ENCODE data around the gene FOXD2. TPM values are rescaled to one million over a fixed set of nuclear protein-coding genes. Genes with fewer than 3 reads are reported as not detected.

Gene FOXD2
- polyA plus RNA-seq, 3 donors, result 0.03 to 0.11 TPM; not detected in 1

DNA sequence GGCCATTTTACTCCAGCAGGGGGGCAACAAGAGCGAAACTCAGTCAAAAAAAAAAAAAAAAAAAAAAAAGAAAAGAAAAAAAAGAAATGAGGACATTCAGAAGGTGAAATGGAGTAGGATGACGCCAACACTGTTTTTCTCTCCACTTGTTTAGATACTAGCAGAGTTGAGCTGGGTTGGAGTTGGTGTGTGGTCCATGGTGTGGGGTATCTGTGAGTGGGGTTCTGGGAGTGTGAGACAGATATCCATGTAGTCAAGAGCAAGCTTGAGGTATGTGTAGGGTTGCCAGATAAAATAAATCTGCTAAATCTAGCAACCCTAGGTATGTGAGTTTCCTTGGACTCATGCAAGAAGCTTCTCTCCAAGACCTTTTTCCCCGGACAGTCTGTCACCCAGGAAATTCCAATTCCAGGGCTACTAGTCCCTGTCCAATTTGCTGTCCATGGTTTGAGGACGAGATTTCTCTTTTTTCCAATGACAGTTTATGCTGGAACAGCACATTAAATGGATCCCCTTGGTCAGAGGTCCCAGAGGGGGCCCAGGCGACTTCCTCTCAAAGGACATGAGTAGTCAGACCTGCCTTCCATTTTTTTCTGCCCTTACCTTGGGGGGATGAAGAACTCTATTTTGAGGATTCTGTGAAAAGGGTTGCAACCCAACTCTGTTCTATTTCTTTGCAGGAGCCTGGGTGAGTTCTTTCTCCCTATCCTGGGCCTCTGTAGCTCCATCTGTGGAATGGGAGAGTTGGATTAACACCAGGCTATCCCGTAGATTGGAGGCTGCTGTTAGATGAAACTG is 2.1 kb upstream of the FOXD2 start:
- intact Hi-C loops (cut with micrococcal nuclease), result loop anchor here (5.0 to 10.0 kb wide), 3 partner anchors 98 to 289 kb away; no protein-coding TSS in a partner anchor
- no peak overlapping the region for H3K27ac ChIP-seq (ENCODE audit: low read depth in 1 of 2, low read length in 2 of 2)

More for the DNA sequence above, 2.1 kb upstream of the FOXD2 start:
- H4K20me1 ChIP-seq (ENCODE audit: insufficient read depth, low read length), result peaks cover 22% of the 10 kb centered on the region
- H3K36me3 ChIP-seq (replicated peaks in 1 of 2; ENCODE audit: control insufficient read depth in 1 of 2, insufficient read depth in 2 of 2, low read length in 2 of 2), result no peaks in the 10 kb centered on the region
- Mint-ChIP-seq H3K9me3 (peaks cover 0 to 39% (median 29%) of the 10 kb centered on the region in 7 donors), H3K4me3 (peak overlapping the region; percentile 85 to 93), H3K27me3 (ENCODE audit: low read depth in 3 of 3) (peaks cover 51 to 66% (median 56%) of the 10 kb centered on the region in 3 donors), H3K36me3 (peaks cover 25 to 38% of the 10 kb centered on the region in 2 donors), H3K27ac (peak overlapping the region in 1 of 7 donors; percentile 83), H3K4me1 (peaks cover 53% of the 10 kb centered on the region)
- peaks cover 6 to 22% of the 10 kb centered on the region in 2 donors for H3K9me3 ChIP-seq (replicated peaks in 1 of 2; ENCODE audit: control insufficient read depth in 1 of 2, insufficient read depth in 1 of 2, low read length in 2 of 2)
- H3K4me3 ChIP-seq (replicated peaks in 1 of 3; ENCODE audit: low read depth in 2 of 3, low read length in 3 of 3), result peak overlapping the region in 1 of 3 experiments; percentile 77
- no peaks in the 10 kb centered on the region for H3K79me2 ChIP-seq (ENCODE audit: insufficient read depth, low read length)
- 100% methylated on average over 2 of the region's 6 CpGs for WGBS (ENCODE audit: insufficient coverage)
- peaks cover 57 to 70% of the 10 kb centered on the region in 2 donors for H3K27me3 ChIP-seq (ENCODE audit: control insufficient read depth in 2 of 2, insufficient read depth in 2 of 2, low read length in 2 of 2)
- H3K9ac ChIP-seq (ENCODE audit: insufficient read depth, low read length, poor library complexity, severe bottlenecking), result no peak overlapping the region
- H3K4me1 ChIP-seq (ENCODE audit: control insufficient read depth in 1 of 2, insufficient read depth in 2 of 2, low read length in 2 of 2), result peaks cover 45 to 68% of the 10 kb centered on the region in 2 donors
- peak overlapping the region; percentile 85 for H3K4me2 ChIP-seq (replicated peaks; ENCODE audit: extremely low read depth, low read length, poor library complexity, severe bottlenecking)
- no peak overlapping the region for H2AFZ ChIP-seq (ENCODE audit: insufficient read depth, low read depth, low read length, poor library complexity, severe bottlenecking)
- no peak for DNase-seq
- TF ChIP-seq, protein P1, sequence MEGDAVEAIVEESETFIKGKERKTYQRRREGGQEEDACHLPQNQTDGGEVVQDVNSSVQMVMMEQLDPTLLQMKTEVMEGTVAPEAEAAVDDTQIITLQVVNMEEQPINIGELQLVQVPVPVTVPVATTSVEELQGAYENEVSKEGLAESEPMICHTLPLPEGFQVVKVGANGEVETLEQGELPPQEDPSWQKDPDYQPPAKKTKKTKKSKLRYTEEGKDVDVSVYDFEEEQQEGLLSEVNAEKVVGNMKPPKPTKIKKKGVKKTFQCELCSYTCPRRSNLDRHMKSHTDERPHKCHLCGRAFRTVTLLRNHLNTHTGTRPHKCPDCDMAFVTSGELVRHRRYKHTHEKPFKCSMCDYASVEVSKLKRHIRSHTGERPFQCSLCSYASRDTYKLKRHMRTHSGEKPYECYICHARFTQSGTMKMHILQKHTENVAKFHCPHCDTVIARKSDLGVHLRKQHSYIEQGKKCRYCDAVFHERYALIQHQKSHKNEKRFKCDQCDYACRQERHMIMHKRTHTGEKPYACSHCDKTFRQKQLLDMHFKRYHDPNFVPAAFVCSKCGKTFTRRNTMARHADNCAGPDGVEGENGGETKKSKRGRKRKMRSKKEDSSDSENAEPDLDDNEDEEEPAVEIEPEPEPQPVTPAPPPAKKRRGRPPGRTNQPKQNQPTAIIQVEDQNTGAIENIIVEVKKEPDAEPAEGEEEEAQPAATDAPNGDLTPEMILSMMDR (IDR thresholded peaks at IDR 0.05), result no peak
